ENCODE measurements around the gene RSRC2. TPM values are rescaled to one million over a fixed set of nuclear protein-coding genes. Genes with fewer than 3 reads are reported as not detected.

RSRC2 gene
- total RNA-seq, 1 experiment from 2014 or later: 64.9 TPM

- H3K27me3 ChIP-seq (ENCODE audit: insufficient read depth, low read length): no peaks in the 10 kb centered on the region
- no peak overlapping the region for H2AFZ ChIP-seq (ENCODE audit: low read length)
- no peak overlapping the region for H3K14ac ChIP-seq (ENCODE audit: insufficient read depth, low read length)
- no peak overlapping the region for H3K27ac ChIP-seq (ENCODE audit: insufficient read length, low read depth, low read length)
- no peaks in the 10 kb centered on the region for H3K79me2 ChIP-seq (ENCODE audit: insufficient read depth, low read length)
- H3K9me3 ChIP-seq (ENCODE audit: control insufficient read depth, low read depth, low read length): no peaks in the 10 kb centered on the region
- no peaks in the 10 kb centered on the region for H3K9me3 Mint-ChIP-seq
- no peak overlapping the region for H4K5ac ChIP-seq (ENCODE audit: insufficient read length, low read depth, low read length)
- H3K4me2 ChIP-seq (ENCODE audit: insufficient read depth, insufficient read length, low read length): no peak overlapping the region
- H3K23me2 ChIP-seq (ENCODE audit: insufficient read length, low read depth, low read length, poor library complexity, severe bottlenecking): no peaks in the 10 kb centered on the region
- H3K36me3 Mint-ChIP-seq (ENCODE audit: insufficient read depth in 1 of 3, low read depth in 3 of 3): peaks cover 33 to 70% (median 62%) of the 10 kb centered on the region in 3 experiments; a peak in 6 of 7 replicates
- H2BK5ac ChIP-seq (ENCODE audit: insufficient read length, low read length): no peak overlapping the region
- no peak overlapping the region for H4K8ac ChIP-seq (replicated peaks; ENCODE audit: insufficient read length, low read depth, low read length)
- no peak for DNase-seq
- H3T11ph ChIP-seq (ENCODE audit: low read length): no peak overlapping the region
- H3K23ac ChIP-seq (ENCODE audit: insufficient read length, low read depth, low read length): no peak overlapping the region
- H2BK15ac ChIP-seq (ENCODE audit: low read depth, low read length): no peak overlapping the region
- H2BK12ac ChIP-seq (ENCODE audit: insufficient read length, low read depth, low read length): no peak overlapping the region
- no peaks in the 10 kb centered on the region for H4K20me1 ChIP-seq (ENCODE audit: control insufficient read depth, insufficient read depth, insufficient read length)
- H3K9ac ChIP-seq (ENCODE audit: extremely low read depth, insufficient read length, low read length): no peak overlapping the region
- no peaks in the 10 kb centered on the region for H3K27me3 Mint-ChIP-seq (ENCODE audit: low read depth)
- no peak overlapping the region for H3K4ac ChIP-seq (ENCODE audit: low read depth, low read length)
- no peak for TF ChIP-seq CTCF (conservative IDR thresholded peaks at IDR 0.05)
- H3K4me3 Mint-ChIP-seq: no peak overlapping the region
- no peak overlapping the region for H3K18ac ChIP-seq (ENCODE audit: insufficient read length, low read depth, low read length)
- no peak overlapping the region for H3K27ac Mint-ChIP-seq
- WGBS (ENCODE audit: extremely low coverage, insufficient read length, low lambda C conversion rate): no CpG with 5 or more reads among the region's 2 CpGs
- no peak overlapping the region for H2BK20ac ChIP-seq (ENCODE audit: low read depth, low read length, poor library complexity, severe bottlenecking)
- H4K91ac ChIP-seq (ENCODE audit: insufficient read length, low read depth, low read length): no peak overlapping the region
- no peak overlapping the region for H2BK120ac ChIP-seq (ENCODE audit: low read depth, low read length, poor library complexity, severe bottlenecking)
- H3K4me1 Mint-ChIP-seq: no peaks in the 10 kb centered on the region
- H3K79me1 ChIP-seq (ENCODE audit: insufficient read depth, low read depth, low read length, poor library complexity, severe bottlenecking): peaks cover 3% of the 10 kb centered on the region
- no peaks in the 10 kb centered on the region for H3K4me1 ChIP-seq (ENCODE audit: insufficient read depth, low read length)
- H2AK5ac ChIP-seq (ENCODE audit: insufficient read length, low read length): no peak overlapping the region
- H3K56ac ChIP-seq (ENCODE audit: insufficient read length, low read depth, low read length): no peak overlapping the region
Measured at GRCh38 chr12:122491991-122492390, 34.7 kb downstream of the RSRC2 start.
